Colonic mucosa (tissue), 4 donors: ENCODE results near the gene CEP250. TPM values are rescaled to one million over a fixed set of nuclear protein-coding genes. Genes with fewer than 3 reads are reported as not detected.
"Not testable (repeated sequence)": the region's sequence is repeated elsewhere in the genome, so short reads cannot be mapped to it uniquely, and the experiment has no call there.

ENCODE experiments used
- DNase-seq: peaks from one replicate; pipeline ENCODE4 v3.0.0-alpha.2; 2020
- H3K27ac ChIP-seq: fragments of 200-600 bp; one replicate; pipeline ENCODE4 v1.8.0; 2021
- H3K27me3 ChIP-seq: fragments of 200-600 bp; one replicate; pipeline ENCODE4 v1.8.0; 2021
- H3K36me3 ChIP-seq: fragments of 200-600 bp; one replicate; pipeline ENCODE4 v1.8.0; 2021
- H3K4me1 ChIP-seq: fragments of 200-600 bp; one replicate; pipeline ENCODE4 v1.8.0; 2021; ENCODE audit warnings: mild to moderate bottlenecking
- H3K4me3 ChIP-seq: fragments of 200-600 bp; one replicate; pipeline ENCODE4 v1.8.0; 2021
- H3K9ac ChIP-seq, 2 donors: one replicate each; pipeline ENCODE4 v1.7.0; 2013; ENCODE audit warnings: control low read depth in 2 of 2, low read depth in 2 of 2, low read length in 2 of 2
- H3K9me3 ChIP-seq: fragments of 200-600 bp; one replicate; pipeline ENCODE4 v1.8.0; 2021
- CTCF ChIP-seq: fragments of 200-600 bp; IDR thresholded peaks from one replicate; pipeline ENCODE4 v1.8.0; 2022; ENCODE audit warnings: antibody characterized with exemption, mild to moderate bottlenecking
- intact Hi-C: fragments of 100-400 bp; cut with DNase I; formaldehyde crosslinking; loops from one replicate; pipeline ENCODE4 v1.14.1; 2022
- total RNA-seq, 2 donors: library from RNA; stranded (reverse); fragmentation: NEBNext Ultra II Directional in 1 of 2; extraction: Animal tissue kit (Norgen Biotek cat#: 25700) in 1 of 2; gene quantifications; one replicate each; pipeline ENCODE4 v1.2.1, GENCODE V29; 2021
- donor health status: healthy.
- donor health status: DM: no; HTN: no; CAD: no.
- donor health status: DM: no; HTN: no; CAD: no.

CEP250 gene
- total RNA-seq, 2 donors from 2014 or later = 30.7 to 41.5 TPM

DNA sequence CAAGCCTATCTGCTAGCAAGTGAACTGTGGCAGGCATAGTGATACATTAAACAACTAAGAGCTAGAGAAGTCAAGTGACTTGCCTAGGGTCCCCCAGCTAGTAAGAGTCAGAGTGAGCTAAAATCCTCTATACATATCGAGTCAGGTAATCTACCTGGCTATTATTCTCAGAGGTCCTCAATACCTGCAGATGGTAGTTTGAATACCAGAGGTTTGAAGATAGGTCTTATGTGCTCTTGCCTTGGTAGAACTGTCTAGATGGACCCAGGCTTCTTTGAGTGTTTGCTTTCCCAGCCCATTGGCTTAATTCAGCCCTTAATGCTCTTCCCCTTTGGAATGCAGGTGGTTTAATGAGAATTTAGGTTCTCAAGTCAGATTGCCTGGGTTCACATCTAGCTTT is 87.6 kb downstream of the CEP250 start:
- no peak overlapping the region for H3K27ac ChIP-seq
- H3K36me3 ChIP-seq = peaks cover under 1% of the 10 kb centered on the region
- intact Hi-C loops = no loop called here
- no peak overlapping the region for H3K9ac ChIP-seq
- no peak overlapping the region for H3K4me3 ChIP-seq
- no peaks in the 10 kb centered on the region for H3K27me3 ChIP-seq
- H3K4me1 ChIP-seq = peaks cover 3% of the 10 kb centered on the region
- no peak for TF ChIP-seq CTCF
- no peak for DNase-seq
- H3K9me3 ChIP-seq = no peaks in the 10 kb centered on the region

DNA sequence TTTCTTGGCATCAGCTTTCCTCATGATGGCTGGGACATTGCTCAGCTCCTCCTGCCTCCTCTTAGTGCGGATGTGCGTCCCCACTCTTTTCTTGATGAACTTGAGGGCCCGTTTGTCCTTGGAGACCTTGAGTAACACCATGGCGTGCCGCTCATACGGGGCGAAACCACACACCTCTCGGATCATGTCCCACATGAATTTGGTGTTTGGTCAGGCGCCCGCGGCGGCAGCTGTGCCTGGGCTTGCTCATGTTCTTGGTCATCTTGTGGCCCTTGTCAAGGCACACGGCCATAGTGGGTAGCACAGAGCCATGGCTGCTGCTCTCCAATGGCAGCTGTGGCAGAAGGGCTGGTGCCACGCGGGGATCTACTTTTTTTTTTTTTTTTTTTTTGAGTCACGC is 89.0 kb downstream of the CEP250 start:
- H3K36me3 ChIP-seq = peaks cover 9% of the 10 kb centered on the region
- no peaks in the 10 kb centered on the region for H3K27me3 ChIP-seq
- no peak for TF ChIP-seq CTCF
- DNase-seq = no peak
- peaks cover 3% of the 10 kb centered on the region for H3K4me1 ChIP-seq
- H3K27ac ChIP-seq = no peak overlapping the region
- intact Hi-C loops = no loop called here
- no peaks in the 10 kb centered on the region for H3K9me3 ChIP-seq
- H3K4me3 ChIP-seq = no peak overlapping the region
- no peak overlapping the region for H3K9ac ChIP-seq

GRCh38 chr20:35544941-35545340 is 89.5 kb downstream of the CEP250 start:
- H3K27ac ChIP-seq, H3K4me1 ChIP-seq, H3K4me3 ChIP-seq, H3K27me3 ChIP-seq, H3K9ac ChIP-seq, DNase-seq, H3K36me3 ChIP-seq, H3K9me3 ChIP-seq, intact Hi-C loops: not testable (repeated sequence)

GRCh38 chr20:35546127-35546526 is 90.7 kb downstream of the CEP250 start:
- Histone ChIP-seq H3K9me3 (no peaks in the 10 kb centered on the region), H3K27me3 (no peaks in the 10 kb centered on the region), H3K4me1 (peaks cover 2% of the 10 kb centered on the region), H3K9ac (no peak overlapping the region), H3K36me3 (peaks cover 9% of the 10 kb centered on the region), H3K27ac (no peak overlapping the region), H3K4me3 (no peak overlapping the region)
- TF ChIP-seq CTCF = no peak
- no peak for DNase-seq
- intact Hi-C loops = no loop called here

DNA sequence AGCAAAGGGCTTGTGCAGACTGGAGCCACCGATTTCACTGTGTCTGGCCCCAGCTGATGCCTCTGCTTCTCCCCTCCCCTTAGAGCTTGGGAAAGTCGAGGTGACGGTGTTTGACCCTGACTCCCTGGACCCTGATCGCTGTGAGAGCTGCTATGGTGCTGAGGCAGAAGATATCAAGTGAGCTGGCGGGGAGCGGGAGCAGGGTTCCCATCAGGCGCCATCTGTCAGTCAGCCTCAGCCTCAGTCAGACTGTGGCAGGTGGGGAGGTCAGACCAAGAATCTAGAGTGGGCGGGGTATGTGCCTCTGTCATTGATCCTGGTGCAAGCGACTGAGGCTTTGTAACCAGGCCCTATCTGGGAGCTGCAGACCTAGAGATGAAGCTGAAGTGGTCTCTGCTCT is 91.9 kb downstream of the CEP250 start:
- H3K4me3 ChIP-seq = no peak overlapping the region
- no peaks in the 10 kb centered on the region for H3K4me1 ChIP-seq
- H3K27me3 ChIP-seq = no peaks in the 10 kb centered on the region
- TF ChIP-seq CTCF = no peak
- H3K9me3 ChIP-seq = no peaks in the 10 kb centered on the region
- no peak overlapping the region for H3K27ac ChIP-seq
- intact Hi-C loops = no loop called here
- H3K36me3 ChIP-seq = peaks cover 9% of the 10 kb centered on the region
- DNase-seq = no peak
- H3K9ac ChIP-seq = no peak overlapping the region

DNA sequence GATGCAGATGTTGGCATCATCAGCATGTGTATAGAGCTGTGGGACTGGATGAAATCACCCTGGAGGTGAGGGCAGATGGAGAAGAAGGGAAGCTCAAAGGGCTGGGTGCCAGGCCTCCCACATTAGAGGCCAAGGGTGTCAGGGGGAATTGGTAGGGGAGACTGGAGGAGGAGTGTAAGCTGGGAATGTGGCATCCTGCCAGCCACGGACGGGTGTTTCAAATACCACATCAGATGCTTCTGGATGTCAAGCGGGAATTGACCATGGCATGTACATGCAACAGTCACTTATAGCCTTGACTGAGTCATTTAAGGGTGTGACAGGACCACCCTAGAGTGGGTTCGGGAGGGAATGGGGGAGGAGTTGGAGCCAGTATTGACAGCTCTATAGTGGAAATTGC is 96.1 kb downstream of the CEP250 start:
- Histone ChIP-seq H3K4me1 (no peaks in the 10 kb centered on the region), H3K27me3 (no peaks in the 10 kb centered on the region), H3K9me3 (no peaks in the 10 kb centered on the region), H3K36me3 (peaks cover 9% of the 10 kb centered on the region), H3K4me3 (no peak overlapping the region), H3K9ac (no peak overlapping the region), H3K27ac (no peak overlapping the region)
- TF ChIP-seq CTCF = no peak
- intact Hi-C loops = no loop called here
- DNase-seq = no peak
